A204.1 (cell line): Measurements from ENCODE around the gene BMP2K.
"Not testable (repeated sequence)": the region's sequence is repeated elsewhere in the genome, so short reads cannot be mapped to it uniquely, and the experiment has no call there.

ENCODE experiments used
- FAIRE-seq: peaks from 2 replicates; lab custom pipeline; 2012; peaks lifted over from hg19 to GRCh38; lab: Jason Lieb, UNC

The BMP2K gene

DNA sequence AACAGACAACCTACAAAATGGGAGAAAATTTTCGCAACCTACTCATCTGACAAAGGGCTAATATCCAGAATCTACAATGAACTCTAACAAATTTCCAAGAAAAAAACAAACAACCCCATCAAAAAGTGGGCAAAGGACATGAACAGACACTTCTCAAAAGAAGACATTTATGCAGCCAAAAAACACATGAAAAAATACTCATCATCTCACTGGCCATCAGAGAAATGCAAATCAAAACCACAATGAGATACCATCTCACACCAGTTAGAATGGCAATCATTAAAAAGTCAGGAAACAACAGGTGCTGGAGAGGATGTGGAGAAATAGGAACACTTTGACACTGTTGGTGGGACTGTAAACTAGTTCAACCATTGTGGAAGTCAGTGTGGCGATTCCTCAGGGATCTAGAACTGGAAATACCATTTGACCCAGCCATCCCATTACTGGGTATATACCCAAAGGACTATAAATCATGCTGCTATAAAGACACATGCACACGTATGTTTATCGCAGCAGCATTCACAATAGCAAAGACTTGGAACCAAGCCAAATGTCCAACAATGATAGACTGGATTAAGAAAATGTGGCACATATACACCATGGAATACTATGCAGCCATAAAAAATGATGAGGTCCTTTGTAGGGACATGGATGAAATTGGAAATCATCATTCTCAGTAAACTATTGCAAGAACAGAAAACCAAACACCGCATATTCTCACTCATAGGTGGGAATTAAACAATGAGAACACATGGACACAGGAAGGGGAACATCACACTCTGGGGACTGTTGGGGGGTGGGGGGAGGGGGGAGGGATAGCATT is 19.7 kb downstream of the BMP2K start:
- FAIRE-seq, result not testable (repeated sequence)

DNA sequence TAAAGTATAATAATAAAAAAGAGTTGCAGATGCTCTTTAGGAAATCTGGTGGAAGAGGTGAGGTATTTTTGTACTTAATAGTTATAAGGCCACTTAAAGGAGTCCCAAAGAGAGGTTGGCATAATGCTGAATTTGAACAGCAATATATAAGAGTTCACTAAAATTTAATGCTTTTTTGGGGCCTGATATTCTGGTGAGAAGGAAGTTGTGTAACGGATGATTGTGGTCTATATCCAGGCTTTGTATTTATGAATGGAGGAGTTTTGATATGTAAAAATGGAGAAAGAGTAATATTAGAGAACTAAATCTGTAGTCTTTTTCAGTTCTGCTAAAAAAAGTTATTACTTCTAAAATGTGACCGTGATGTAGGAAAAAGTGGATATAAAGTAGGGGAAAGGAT is 20.4 kb downstream of the BMP2K start:
- no peak for FAIRE-seq

DNA sequence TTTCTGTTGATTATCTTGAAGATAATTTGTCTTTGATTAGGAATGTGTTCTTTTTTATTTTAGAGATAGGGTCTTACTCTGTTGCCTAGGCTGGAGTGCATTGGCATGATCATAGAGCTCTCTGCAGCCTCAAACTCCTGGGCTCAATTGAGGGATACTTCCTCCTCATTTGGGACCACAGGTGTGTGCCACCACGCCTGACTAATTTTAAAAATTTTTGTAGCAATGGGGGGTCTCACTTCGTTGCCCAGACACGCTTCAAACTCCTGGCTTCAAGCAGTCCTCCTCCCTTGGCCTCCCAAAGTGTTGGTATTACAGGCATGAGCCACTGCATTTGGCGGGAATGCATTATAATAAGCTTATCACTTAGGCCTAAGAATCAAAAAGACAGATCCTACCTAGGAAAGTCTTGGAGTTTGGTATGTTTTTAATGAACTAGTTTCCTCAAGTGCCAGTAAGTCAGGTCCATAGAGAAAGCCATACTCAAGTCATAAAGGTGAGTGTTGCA is 21.7 kb downstream of the BMP2K start:
- no peak for FAIRE-seq

DNA sequence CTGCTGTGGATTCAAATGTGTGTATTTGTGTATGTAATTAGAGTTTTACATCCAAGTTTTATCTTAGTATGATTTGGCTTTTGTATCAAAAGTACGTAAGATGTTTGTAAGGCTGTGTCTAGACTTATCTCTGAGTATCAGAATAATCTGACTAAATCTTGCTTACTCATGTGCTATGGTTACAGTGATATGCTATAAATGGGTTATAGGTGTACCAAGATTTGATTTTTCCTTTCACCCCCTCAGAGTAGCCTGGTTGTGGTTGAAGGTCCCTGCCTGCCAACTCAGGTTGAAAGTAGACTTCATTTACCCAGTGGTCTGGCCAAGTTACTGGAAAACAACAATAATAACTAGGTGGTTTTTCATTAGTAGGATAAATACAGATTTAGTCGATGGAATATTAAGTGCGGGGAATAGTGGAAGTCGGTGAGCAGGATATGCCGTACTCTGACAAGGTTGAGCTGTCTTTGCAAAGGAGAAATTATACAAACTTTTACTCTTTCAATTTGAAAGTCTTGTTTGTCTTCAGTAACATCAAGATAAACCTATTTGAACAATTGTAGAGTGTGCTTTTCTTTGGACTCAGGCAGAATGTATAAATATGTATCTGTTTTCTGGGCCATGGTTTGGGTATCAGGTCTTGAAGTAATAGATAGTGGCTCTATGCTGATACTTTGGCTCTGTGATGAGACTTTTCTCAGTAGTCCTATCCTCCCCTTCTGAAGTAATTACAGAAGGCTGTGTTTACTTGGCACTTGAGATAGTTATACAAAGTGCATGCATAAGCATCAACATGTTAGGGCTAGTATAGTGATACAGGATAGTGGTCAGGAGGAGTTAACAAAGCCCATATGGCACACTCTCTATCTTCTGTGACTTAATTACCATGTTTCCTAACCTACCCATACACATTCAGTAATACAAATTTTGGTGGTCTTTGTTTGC is 23.7 kb downstream of the BMP2K start:
- FAIRE-seq, result no peak

DNA sequence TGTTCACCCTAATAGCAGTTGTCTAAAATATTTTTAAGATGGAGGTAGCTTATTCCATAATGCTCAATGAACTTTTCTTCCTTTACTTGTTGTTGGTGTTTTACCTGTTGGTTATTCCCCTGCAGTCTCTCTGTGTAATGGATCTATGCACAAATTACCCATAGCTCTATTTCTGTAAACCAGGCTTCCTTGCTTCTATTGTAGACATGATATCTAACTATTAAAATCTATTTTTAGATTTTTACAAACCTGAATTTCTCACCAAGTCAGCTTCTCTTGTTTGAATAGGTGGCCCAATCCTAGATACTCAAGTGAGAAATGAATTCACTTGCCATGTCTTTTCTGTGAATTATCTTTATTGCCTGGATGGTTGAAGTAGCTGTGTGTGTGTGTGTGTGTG is 24.8 kb downstream of the BMP2K start:
- no peak for FAIRE-seq

DNA sequence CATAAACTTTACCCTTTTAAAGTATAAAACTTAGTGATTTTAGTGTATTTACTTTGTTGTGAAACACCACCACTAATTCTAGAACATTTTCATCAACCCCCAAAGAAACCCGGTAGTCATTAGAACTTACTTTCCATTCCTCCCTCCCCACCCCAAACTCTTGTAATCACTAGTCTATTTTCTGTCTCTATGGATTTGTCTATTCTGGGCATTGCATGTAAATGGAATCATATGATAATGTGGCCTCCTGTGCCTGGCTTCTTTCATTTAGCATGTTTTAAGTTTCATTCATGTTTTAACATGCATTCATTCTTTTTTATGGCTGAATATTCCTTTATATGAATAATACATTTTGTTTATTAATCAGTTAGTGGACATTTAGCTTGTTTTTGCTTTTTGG is 27.8 kb downstream of the BMP2K start:
- no peak for FAIRE-seq

DNA sequence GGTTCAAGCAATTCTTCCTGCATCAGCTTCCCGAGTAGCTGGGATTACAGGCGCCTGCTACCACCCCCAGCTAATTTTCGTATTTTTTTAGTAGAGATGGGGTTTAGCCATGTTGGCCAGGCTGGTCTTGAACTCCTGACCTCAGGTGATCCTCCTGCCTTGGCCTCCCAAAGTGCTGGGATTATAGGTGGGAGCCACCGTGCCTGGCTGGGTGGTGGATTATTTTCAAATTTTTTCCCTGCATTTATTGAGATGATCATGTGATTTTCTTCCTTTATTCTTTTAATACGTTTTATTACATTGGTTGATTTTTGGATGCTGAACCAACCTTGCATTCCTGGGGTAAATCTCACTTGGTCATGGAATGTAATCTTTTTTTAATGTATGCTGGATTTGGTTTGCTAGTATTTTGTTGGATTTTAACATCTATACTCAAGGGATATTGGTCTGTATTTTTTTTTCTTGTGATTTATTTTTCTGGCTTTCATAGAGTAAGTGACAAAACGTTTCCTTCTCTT is 30.9 kb downstream of the BMP2K start:
- no peak for FAIRE-seq

GRCh38 chr4:78809295-78809694 is 33.1 kb downstream of the BMP2K start:
- no peak for FAIRE-seq

- FAIRE-seq, result no peak
Observed at GRCh38 chr4:78809928-78810835, 34.0 kb downstream of the BMP2K start.

- no peak for FAIRE-seq
Observed at GRCh38 chr4:78811034-78811433, 34.9 kb downstream of the BMP2K start.

DNA sequence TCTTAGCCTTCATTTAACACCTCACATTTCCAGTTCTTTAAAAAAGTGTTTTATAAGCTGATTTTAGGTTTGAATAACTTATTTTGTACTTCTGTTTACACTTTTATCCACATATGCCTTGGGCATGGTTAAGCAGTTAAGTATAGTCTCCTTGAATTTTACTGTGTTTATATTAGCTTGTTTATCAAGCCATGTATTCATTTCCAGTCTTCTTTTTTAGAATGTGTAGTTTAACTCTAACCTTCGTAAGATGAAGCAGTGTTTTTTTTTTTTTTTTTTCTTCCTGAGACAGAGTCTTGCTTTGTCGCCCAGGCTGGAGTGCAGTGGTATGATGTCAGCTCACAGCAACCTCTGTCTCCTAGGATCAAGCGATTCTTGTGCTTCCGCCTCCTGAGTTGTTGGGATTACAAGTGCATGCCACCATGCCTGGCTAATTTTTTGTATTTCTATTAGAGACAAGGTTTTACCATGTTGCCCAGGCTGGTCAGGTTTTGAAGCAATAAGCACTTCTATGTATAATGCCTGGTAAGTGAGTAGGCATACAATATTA is 42.5 kb downstream of the BMP2K start:
- no peak for FAIRE-seq

DNA sequence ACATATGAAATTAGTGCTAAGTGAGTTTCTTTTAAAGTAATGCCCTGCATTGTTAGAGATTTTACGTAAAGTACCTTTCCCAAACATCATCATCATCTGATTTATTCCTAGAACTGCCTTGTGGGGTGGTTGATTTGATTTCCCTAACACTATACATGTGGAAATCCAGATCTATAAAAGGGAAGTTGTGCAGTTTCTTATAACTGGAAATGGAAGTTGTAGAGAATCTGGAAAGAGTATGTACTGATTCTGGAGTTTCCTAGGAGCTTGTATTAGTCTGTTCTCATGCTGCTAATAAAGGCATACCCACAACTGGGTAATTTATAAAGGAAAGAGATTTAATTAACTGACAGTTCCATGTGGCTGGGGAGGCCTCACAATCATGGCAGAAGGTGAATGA is 47.9 kb downstream of the BMP2K start:
- no peak for FAIRE-seq

GRCh38 chr4:78827191-78827590 is 51.0 kb downstream of the BMP2K start:
- FAIRE-seq, result no peak

DNA sequence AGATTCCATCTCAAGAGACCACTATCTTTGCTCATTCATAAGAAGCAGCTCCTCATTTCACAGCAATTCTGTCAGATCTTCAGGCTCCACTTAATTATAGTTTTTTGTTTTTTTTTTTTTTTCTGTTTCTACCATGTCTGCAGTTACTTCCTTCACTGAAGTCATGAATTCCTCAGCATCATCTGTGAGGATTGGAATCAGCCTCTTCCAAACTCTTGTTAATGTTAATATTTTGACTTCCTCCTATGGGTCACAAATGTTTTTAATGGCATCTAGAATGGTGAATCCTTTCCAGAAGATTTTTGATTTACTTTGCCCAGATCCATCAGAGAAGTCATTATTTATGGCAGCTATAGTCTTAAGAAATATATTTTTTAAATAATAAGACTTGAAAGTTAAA is 53.1 kb downstream of the BMP2K start:
- FAIRE-seq, result no peak

GRCh38 chr4:78839676-78840075 is 63.5 kb downstream of the BMP2K start:
- not testable (repeated sequence) for FAIRE-seq

- not testable (repeated sequence) for FAIRE-seq
Observed at GRCh38 chr4:78840286-78840685, 64.1 kb downstream of the BMP2K start.

DNA sequence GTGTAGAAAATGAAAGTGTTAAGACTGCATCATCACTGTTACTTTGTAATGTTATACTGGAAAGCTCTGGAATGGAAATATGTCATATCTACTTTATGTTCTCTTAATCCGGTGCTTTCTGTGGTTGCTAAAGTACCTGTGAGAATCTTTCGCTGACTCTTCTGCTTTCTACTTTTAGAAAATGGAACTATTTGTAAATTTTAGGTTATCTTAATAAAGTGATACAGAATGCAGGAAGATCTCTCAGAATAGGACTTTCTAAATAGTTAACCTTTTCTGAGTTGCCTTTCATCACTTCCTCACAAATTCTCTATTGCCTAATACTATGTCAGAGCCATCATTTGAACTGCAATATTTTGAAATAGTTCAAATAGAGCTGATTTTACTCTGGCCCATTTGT is 69.3 kb downstream of the BMP2K start:
- FAIRE-seq, result no peak

DNA sequence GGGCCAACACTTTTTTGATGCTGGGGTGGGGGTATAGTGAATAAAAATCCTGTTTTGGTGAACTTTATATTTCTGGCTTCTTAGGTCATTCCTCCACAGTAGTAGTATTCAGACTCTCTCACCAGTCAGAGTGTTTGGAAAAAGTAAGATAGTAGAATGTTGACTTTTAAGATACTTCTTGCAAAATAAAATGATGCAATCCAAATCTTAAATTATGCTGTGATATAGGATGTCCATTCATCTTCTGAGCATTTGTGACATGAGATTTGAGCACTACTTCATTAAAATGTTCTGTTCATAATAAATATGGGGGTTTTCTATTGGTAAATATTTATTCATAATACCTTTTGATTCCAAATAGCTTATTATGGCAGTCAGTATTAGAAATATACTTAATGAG is 70.1 kb downstream of the BMP2K start:
- no peak for FAIRE-seq

DNA sequence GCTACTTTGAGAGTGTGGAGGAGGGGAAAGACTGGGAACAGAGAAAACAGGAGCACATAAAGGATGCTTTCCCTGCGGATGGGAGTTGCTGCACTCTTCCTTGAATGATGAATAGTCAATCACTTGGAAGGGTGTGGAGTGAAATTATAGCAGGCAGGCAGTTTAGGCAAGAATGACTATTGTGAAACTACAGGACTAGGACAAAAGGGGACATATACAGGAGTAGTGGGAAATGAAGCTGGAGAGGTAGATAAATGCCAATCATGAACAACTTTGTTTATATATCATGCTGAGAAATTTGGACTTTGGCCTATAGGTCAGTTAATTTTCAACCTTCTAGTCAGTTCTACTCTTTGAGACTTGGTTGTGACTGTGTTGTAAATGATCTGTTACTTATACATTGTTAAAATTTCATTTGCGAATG is 86.2 kb downstream of the BMP2K start:
- FAIRE-seq, result no peak

DNA sequence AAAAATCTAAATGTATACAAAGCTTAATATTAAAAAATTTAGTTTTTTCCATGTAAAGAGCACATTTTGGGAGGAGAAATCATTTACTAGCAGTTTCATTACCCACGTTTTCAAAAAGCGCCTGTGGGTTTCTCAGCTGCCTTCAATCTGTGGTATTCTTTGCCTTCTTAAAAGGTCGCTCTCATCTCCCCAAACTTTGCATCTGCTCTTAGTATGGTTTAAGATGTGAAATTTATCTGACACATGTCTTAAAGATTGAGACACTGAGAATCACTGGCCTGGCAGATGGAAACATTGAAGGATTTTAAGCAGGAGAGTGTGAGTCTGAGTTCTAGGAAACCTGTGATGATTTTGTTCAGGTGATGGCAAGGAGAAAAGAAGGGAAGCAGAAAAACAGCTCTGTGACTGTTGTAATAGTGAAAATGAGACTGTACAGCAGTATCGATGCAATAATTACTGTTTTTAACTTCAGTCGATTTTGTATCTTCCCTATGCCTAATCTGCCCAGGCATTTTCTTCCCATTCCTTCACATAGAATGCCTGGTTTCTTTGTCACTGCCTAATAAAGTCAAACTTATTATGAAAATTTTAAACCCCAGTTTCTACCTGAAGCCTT is 87.2 kb downstream of the BMP2K start:
- no peak for FAIRE-seq

DNA sequence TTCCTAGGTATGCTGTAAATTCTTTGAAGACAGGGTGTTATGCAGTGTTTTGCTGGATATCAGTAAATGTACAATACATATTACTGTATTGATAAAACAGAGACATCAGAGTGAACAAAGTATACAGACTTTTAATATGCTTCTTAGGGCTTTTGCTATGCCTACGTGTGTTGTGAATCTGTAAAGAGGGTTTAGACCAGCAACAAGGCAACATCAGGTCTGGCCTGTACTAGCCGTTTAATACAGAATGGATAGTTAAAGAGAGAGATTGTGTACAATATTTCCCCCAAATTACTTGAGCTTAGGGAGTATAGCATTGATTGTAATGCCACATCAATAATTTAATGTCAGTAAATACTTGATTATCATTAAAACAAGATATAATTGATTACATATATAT is 87.8 kb downstream of the BMP2K start:
- no peak for FAIRE-seq
